ENCODE measurements around the gene LRRC36.
A peak's percentile ranks its signal among the peaks of the same experiment; 100 is the strongest.

LRRC36 gene

GRCh38 chr16:67280090-67281015 lies 46.3 kb upstream of the LRRC36 start:
- CTCF ChIA-PET: interaction anchor here (0.7 to 1.8 kb wide), 13 partner anchors 9 to 234 kb away, joined by 3 to 7 read pairs (median 3); no protein-coding TSS in a partner anchor
- POLR2A ChIA-PET: interaction anchor here (1.0 kb wide), 1 partner anchor 32 kb away, joined by 3 read pairs; no protein-coding TSS in a partner anchor
- peak overlapping the region; percentile 71 for H3K4me3 ChIP-seq (ENCODE audit: low read depth, low read length)
- no peak for DNase-seq (ENCODE audit: low read depth, low spot score)
- TF ChIP-seq CTCF (IDR thresholded peaks at IDR 0.05; ENCODE audit: insufficient read depth, low read length, missing control alignments): no peak

GRCh38 chr16:67281536-67282446 lies 44.8 kb upstream of the LRRC36 start:
- ChIA-PET CTCF (interaction anchor here (0.7 to 1.8 kb wide), 9 partner anchors 8 to 239 kb away, joined by 3 to 7 read pairs (median 3); partner anchors contain the start of genes SLC9A5 and ZDHHC1), POLR2A (no interaction called here)
- DNase-seq (ENCODE audit: low read depth, low spot score): no peak
- TF ChIP-seq CTCF (IDR thresholded peaks at IDR 0.05; ENCODE audit: insufficient read depth, low read length, missing control alignments): no peak
- H3K4me3 ChIP-seq (ENCODE audit: low read depth, low read length): no peak overlapping the region

GRCh38 chr16:67282447-67282805 lies 44.2 kb upstream of the LRRC36 start:
- ChIA-PET CTCF (interaction anchor here (0.7 to 1.4 kb wide), 5 partner anchors 11 to 239 kb away, joined by 3 to 7 read pairs (median 3); partner anchors contain the start of genes SLC9A5 and ZDHHC1), POLR2A (no interaction called here)
- no peak for TF ChIP-seq CTCF (IDR thresholded peaks at IDR 0.05; ENCODE audit: insufficient read depth, low read length, missing control alignments)

GRCh38 chr16:67283039-67283825 lies 43.4 kb upstream of the LRRC36 start:
- TF ChIP-seq CTCF (IDR thresholded peaks at IDR 0.05; ENCODE audit: insufficient read depth, low read length, missing control alignments): no peak
- H3K4me3 ChIP-seq (ENCODE audit: low read depth, low read length): no peak overlapping the region
- no peak for DNase-seq (ENCODE audit: low read depth, low spot score)
- ChIA-PET CTCF (interaction anchor here (1.0 to 5.8 kb wide), 6 partner anchors 12 to 238 kb away, joined by 3 to 46 read pairs (median 10); partner anchors contain the start of genes SLC9A5 and ZDHHC1), POLR2A (interaction anchor here (1.0 kb wide), 1 partner anchor 39 kb away, joined by 3 read pairs; no protein-coding TSS in a partner anchor)

More at GRCh38 chr16:67282447-67282805, 44.2 kb upstream of the LRRC36 start:
- no peak for DNase-seq (ENCODE audit: low read depth, low spot score)
- H3K4me3 ChIP-seq (ENCODE audit: low read depth, low read length): no peak overlapping the region

- TF ChIP-seq CTCF (IDR thresholded peaks at IDR 0.05; ENCODE audit: insufficient read depth, low read length, missing control alignments): no peak
- H3K4me3 ChIP-seq (ENCODE audit: low read depth, low read length): no peak overlapping the region
- POLR2A ChIA-PET: interaction anchor here (1.0 kb wide), 1 partner anchor 40 kb away, joined by 3 read pairs; no protein-coding TSS in a partner anchor
- CTCF ChIA-PET: interaction anchor here (1.1 to 5.8 kb wide), 7 partner anchors 11 to 148 kb away, joined by 3 to 46 read pairs (median 8); no protein-coding TSS in a partner anchor
- DNase-seq (ENCODE audit: low read depth, low spot score): no peak
Measured at GRCh38 chr16:67283826-67284555, 42.6 kb upstream of the LRRC36 start.
